ENCODE data around the gene LZTR1. TPM values are rescaled to one million over a fixed set of nuclear protein-coding genes. Genes with fewer than 3 reads are reported as not detected.

LZTR1 gene
- total and polyA plus RNA-seq, 10 of the 15 experiments (the other 5 are each of a cell fraction or from before 2014, with no cell fraction given) = 0.82 to 50.3 (median 19.3) TPM

GRCh38 chr22:21030032-21030431, 47.9 kb downstream of the LZTR1 start:
- 20% methylated on average over 15 of the region's 15 CpGs for WGBS (ENCODE audit: insufficient coverage, insufficient replicate concordance, low lambda C conversion rate, missing lambda C conversion rate)
- no peak overlapping the region for H3K4me3 ChIP-seq
- SMC1A ChIA-PET (ENCODE audit: uncharacterized antibody, unreplicated experiment) = interaction anchor here (0.5 kb wide), 1 partner anchor 11 kb away, joined by 3 read pairs; no protein-coding TSS in a partner anchor
- POLR2A ChIA-PET = no interaction called here
- BruUV-seq (replicated peaks) = no TSS peak
- intact Hi-C loops (cut with micrococcal nuclease; ENCODE audit: unreplicated experiment) (no loop called here), in situ Hi-C loops (cut with MboI) (no loop called here)
- ATAC-seq (no peak), FAIRE-seq (no peak), DNase-seq (ENCODE audit: low read depth, low spot score) (no peak)
- H3K27me3 ChIP-seq (replicated peaks in 1 of 2; ENCODE audit: control insufficient read depth in 2 of 2, insufficient read depth in 2 of 2, low read length in 1 of 2) = no peaks in the 10 kb centered on the region; a peak in 1 of 4 replicates
- H3K27ac ChIP-seq (ENCODE audit: control insufficient read depth, insufficient read depth) = no peak overlapping the region
- CTCF ChIA-PET = no interaction called here
- no peaks in the 10 kb centered on the region for H3K9me3 ChIP-seq (replicated peaks; ENCODE audit: control insufficient read depth, insufficient read depth, low read length)
- no peaks in the 10 kb centered on the region for H3K36me3 ChIP-seq (ENCODE audit: control insufficient read depth in 2 of 2, insufficient read depth in 2 of 2, low read length in 1 of 2)
- peaks cover 13% of the 10 kb centered on the region for H3K4me1 ChIP-seq (ENCODE audit: control insufficient read depth, insufficient read depth, low read length)
- H4K20me1 ChIP-seq (ENCODE audit: control insufficient read depth, insufficient read depth) = no peaks in the 10 kb centered on the region
- no peak overlapping the region for H3K9ac ChIP-seq (ENCODE audit: control insufficient read depth, insufficient read depth, low read length)
- no peak overlapping the region for H2AFZ ChIP-seq (ENCODE audit: control insufficient read depth, low read depth, low read length)
- H3K79me2 ChIP-seq (ENCODE audit: control insufficient read depth, insufficient read depth, low read length) = no peaks in the 10 kb centered on the region
- RAD21 ChIA-PET (ENCODE audit: unreplicated experiment) = no interaction called here
- H3K4me2 ChIP-seq (ENCODE audit: control insufficient read depth, insufficient read depth) = no peak overlapping the region
- TF ChIP-seq PML (IDR thresholded peaks at IDR 0.05; ENCODE audit: low read length) (no peak), USF2 (IDR thresholded peaks at IDR 0.05; ENCODE audit: borderline replicate concordance, low read depth, low read length) (no peak), JUNB (IDR thresholded peaks at IDR 0.05) (no peak), ATF3 (IDR thresholded peaks at IDR 0.05; ENCODE audit: borderline replicate concordance, extremely low read depth, low read depth, low read length) (no peak), ETV6 (conservative IDR thresholded peaks at IDR 0.05 in 1 of 2, IDR thresholded peaks at IDR 0.05 in 1 of 2; ENCODE audit: borderline replicate concordance in 1 of 2, low read depth in 1 of 2) (no peak), EP300 (IDR thresholded peaks at IDR 0.05; ENCODE audit: borderline replicate concordance in 1 of 2, control insufficient read depth in 1 of 2, low read depth in 2 of 2, low read length in 2 of 2) (no peak), RUNX3 (IDR thresholded peaks at IDR 0.05; ENCODE audit: low read length) (no peak), RELB (IDR thresholded peaks at IDR 0.05; ENCODE audit: low read depth) (no peak), CUX1 (IDR thresholded peaks at IDR 0.05; ENCODE audit: insufficient replicate concordance, low read depth, low read length) (no peak), SKIL (IDR thresholded peaks at IDR 0.05; ENCODE audit: low read depth, poor library complexity, severe bottlenecking) (no peak), ZNF217 (IDR thresholded peaks at IDR 0.05) (no peak), MEF2A (IDR thresholded peaks at IDR 0.05; ENCODE audit: insufficient read depth, low read depth, low read length) (no peak)
